Thyroid gland (tissue), 4 donors: ENCODE results near the gene STT3B.

Source experiments
- CTCF ChIP-seq, 6 experiments: fragments of 200-600 bp in 3 of 6; fragments of 450-650 bp in 3 of 6; sonication (generic) in 3 of 6; IDR thresholded peaks; one replicate each; pipeline ENCODE4 v1.5.1; 2016 to 2019; ENCODE audit warnings: antibody characterized with exemption in 6 of 6, mild to moderate bottlenecking in 2 of 6, inconsistent platforms in 1 of 6, moderate library complexity in 1 of 6
- POLR2A ChIP-seq, 2 donors: fragments of 450-650 bp; IDR thresholded peaks; one replicate each; pipeline ENCODE4 v1.6.1; 2017; ENCODE audit warnings: antibody characterized with exemption in 2 of 2, mild to moderate bottlenecking in 2 of 2, moderate library complexity in 1 of 2

- TF ChIP-seq CTCF (IDR thresholded peaks at IDR 0.05) (no peak), POLR2A (IDR thresholded peaks at IDR 0.05) (no peak)
Measured at GRCh38 chr3:31613654-31614053, 80.9 kb downstream of the STT3B start.
